ENCODE measurements around the gene PTPN1. TPM values are rescaled to one million over a fixed set of nuclear protein-coding genes. Genes with fewer than 3 reads are reported as not detected.

The PTPN1 gene
- total and polyA plus RNA-seq, 10 of the 15 experiments (the other 5 are each of a cell fraction or from before 2014, with no cell fraction given) = 15.9 to 74.7 (median 43.9) TPM

DNA sequence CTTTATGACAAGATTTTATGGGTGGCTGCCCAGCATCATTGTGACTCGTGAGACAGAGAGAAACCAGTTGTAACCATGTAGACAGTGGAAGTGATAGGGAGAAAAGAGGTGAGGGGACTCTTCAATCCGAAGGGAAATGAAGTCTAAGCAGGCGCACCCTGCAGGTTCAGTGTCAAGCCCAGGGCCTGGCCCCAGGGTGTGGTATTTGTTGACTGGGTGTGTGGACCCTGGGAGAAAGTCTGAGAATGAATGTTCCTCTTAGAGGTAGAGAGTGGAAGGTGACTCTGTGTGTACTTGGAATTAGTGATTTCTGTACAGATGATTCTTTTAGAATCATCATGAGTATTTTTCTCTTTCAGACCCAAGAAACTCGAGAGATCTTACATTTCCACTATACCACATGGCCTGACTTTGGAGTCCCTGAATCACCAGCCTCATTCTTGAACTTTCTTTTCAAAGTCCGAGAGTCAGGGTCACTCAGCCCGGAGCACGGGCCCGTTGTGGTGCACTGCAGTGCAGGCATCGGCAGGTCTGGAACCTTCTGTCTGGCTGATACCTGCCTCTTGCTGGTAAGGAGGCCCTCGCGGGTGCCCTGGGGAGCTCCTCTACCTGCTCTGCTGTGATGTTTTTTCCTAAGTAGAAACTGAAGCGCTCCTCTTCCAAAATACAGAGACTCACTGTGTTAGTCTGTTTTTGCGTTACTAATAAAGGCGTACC is 68.0 kb downstream of the PTPN1 start (continued):
- no peak for TF ChIP-seq HDGF (IDR thresholded peaks at IDR 0.05)

DNA sequence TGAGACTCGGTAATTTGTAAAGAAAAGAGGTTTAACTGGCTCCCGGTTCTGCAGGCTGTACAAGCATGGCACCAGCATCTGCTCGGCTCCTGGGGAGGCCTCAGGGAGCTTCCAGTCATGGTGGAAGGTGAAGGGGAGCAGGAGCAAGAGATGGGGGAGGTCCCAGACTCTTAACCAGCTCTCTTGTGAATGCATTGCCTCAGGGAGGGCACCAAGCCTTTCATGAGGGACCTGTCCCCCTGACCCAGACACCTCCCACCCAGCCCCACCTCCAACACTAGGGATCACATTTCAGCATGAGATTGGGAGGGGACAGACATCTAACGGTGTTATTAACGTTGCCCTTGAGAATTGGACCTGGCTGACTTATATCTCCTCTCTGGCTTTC is 68.6 kb downstream of the PTPN1 start:
- no peak for FAIRE-seq
- WGBS (ENCODE audit: insufficient coverage, insufficient replicate concordance, low lambda C conversion rate, missing lambda C conversion rate) = 89% methylated on average over 5 of the region's 5 CpGs
- H3K79me2 ChIP-seq (ENCODE audit: control insufficient read depth, insufficient read depth, low read length) = no peaks in the 10 kb centered on the region; the same call in 1 of the 2 replicates
- ChIA-PET POLR2A (no interaction called here), CTCF (interaction anchor here (0.7 to 11.4 kb wide), 9 partner anchors 64 to 390 kb away, joined by 3 to 240 read pairs (median 7); no protein-coding TSS in a partner anchor), SMC1A (ENCODE audit: uncharacterized antibody, unreplicated experiment) (interaction anchor here (0.8 to 73.1 kb wide), 2 partner anchors 9 to 70 kb away, joined by 3 to 2799 read pairs; partner anchors contain the start of gene PTPN1), RAD21 (ENCODE audit: unreplicated experiment) (interaction anchor here (1.2 to 1.7 kb wide), 3 partner anchors 74 to 115 kb away, joined by 3 to 5 read pairs (median 4); no protein-coding TSS in a partner anchor)
- no peak overlapping the region for H3K9ac ChIP-seq (ENCODE audit: control insufficient read depth, insufficient read depth, low read length)
- in situ Hi-C loops (cut with MboI) = loop anchor here (5.0 kb wide), 1 partner anchor 106 kb away; no protein-coding TSS in a partner anchor
- H3K27ac ChIP-seq (ENCODE audit: control insufficient read depth, insufficient read depth) = no peak overlapping the region
- H2AFZ ChIP-seq (ENCODE audit: control insufficient read depth, low read depth, low read length) = no peak overlapping the region
- no peak overlapping the region for H3K4me2 ChIP-seq (ENCODE audit: control insufficient read depth, insufficient read depth)
- intact Hi-C loops (cut with micrococcal nuclease; ENCODE audit: unreplicated experiment) = no loop called here
- no peaks in the 10 kb centered on the region for H3K4me1 ChIP-seq (ENCODE audit: control insufficient read depth, insufficient read depth, low read length)
- no peaks in the 10 kb centered on the region for H4K20me1 ChIP-seq (ENCODE audit: control insufficient read depth, insufficient read depth)
- no TSS peak for BruUV-seq (replicated peaks)
- TF ChIP-seq FOXM1 (IDR thresholded peaks at IDR 0.05; ENCODE audit: low read depth, low read length) = no peak
- no peak for TF ChIP-seq SREBF1 (IDR thresholded peaks at IDR 0.05; ENCODE audit: low read length)
- TF ChIP-seq EZH2 (IDR thresholded peaks at IDR 0.05; ENCODE audit: borderline replicate concordance, control insufficient read depth, low read depth, low read length) = no peak
- no peak for TF ChIP-seq RELA (IDR thresholded peaks at IDR 0.05; ENCODE audit: borderline replicate concordance, partially characterized antibody)
- TF ChIP-seq SP1 (IDR thresholded peaks at IDR 0.05; ENCODE audit: low read depth, low read length) = no peak
- TF ChIP-seq GATAD2B (conservative IDR thresholded peaks at IDR 0.05; ENCODE audit: low read depth) = no peak
- TF ChIP-seq RBBP5 (conservative IDR thresholded peaks at IDR 0.05) = no peak
- TF ChIP-seq ZNF622 (IDR thresholded peaks at IDR 0.05) = no peak
- TF ChIP-seq CHD2 (IDR thresholded peaks at IDR 0.05; ENCODE audit: borderline replicate concordance, low read depth, low read length) = no peak
- TF ChIP-seq SIN3A (IDR thresholded peaks at IDR 0.05; ENCODE audit: low read depth, low read length) = no peak
- no peak for TF ChIP-seq RCOR1 (conservative IDR thresholded peaks at IDR 0.05; ENCODE audit: low read depth, low read length)
- no peaks in the 10 kb centered on the region for H3K27me3 ChIP-seq (replicated peaks in 1 of 2; ENCODE audit: control insufficient read depth in 2 of 2, insufficient read depth in 2 of 2, low read length in 1 of 2)
- no peak for DNase-seq (ENCODE audit: low read depth, low spot score)
- no peaks in the 10 kb centered on the region for H3K9me3 ChIP-seq (replicated peaks; ENCODE audit: control insufficient read depth, insufficient read depth, low read length)
- peaks cover 46 to 63% of the 10 kb centered on the region in 2 experiments for H3K36me3 ChIP-seq (ENCODE audit: control insufficient read depth in 2 of 2, insufficient read depth in 2 of 2, low read length in 1 of 2)
- no peak for ATAC-seq
- no peak overlapping the region for H3K4me3 ChIP-seq

Data from GM12878 (cell line).